ENCODE data around the gene RXFP4.
A peak's percentile ranks its signal among the peaks of the same experiment; 100 is the strongest.

The RXFP4 gene

GRCh38 chr1:155966135-155966534 lies 24.7 kb downstream of the RXFP4 start:
- CTCF ChIA-PET: interaction anchor here (1.1 to 2.9 kb wide), 3 partner anchors 9 to 23 kb away, joined by 4 to 10 read pairs (median 5); no protein-coding TSS in a partner anchor
- TF ChIP-seq, protein P1, sequence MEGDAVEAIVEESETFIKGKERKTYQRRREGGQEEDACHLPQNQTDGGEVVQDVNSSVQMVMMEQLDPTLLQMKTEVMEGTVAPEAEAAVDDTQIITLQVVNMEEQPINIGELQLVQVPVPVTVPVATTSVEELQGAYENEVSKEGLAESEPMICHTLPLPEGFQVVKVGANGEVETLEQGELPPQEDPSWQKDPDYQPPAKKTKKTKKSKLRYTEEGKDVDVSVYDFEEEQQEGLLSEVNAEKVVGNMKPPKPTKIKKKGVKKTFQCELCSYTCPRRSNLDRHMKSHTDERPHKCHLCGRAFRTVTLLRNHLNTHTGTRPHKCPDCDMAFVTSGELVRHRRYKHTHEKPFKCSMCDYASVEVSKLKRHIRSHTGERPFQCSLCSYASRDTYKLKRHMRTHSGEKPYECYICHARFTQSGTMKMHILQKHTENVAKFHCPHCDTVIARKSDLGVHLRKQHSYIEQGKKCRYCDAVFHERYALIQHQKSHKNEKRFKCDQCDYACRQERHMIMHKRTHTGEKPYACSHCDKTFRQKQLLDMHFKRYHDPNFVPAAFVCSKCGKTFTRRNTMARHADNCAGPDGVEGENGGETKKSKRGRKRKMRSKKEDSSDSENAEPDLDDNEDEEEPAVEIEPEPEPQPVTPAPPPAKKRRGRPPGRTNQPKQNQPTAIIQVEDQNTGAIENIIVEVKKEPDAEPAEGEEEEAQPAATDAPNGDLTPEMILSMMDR (IDR thresholded peaks at IDR 0.05; ENCODE audit: insufficient read depth, low read length, missing control alignments): no peak
- POLR2A ChIA-PET: interaction anchor here (4.6 kb wide), 1 partner anchor 11 kb away, joined by 29 read pairs; the partner anchor contains the start of gene ARHGEF2
- no peak for DNase-seq (ENCODE audit: low read depth, low spot score)
- no peak overlapping the region for H3K4me3 ChIP-seq (ENCODE audit: low read depth, low read length)

GRCh38 chr1:155966750-155967149 lies 25.3 kb downstream of the RXFP4 start:
- ChIA-PET CTCF (interaction anchor here (1.1 to 4.0 kb wide), 4 partner anchors 9 to 23 kb away, joined by 5 to 24 read pairs (median 8); partner anchors contain the start of gene ARHGEF2), POLR2A (interaction anchor here (1.5 to 4.6 kb wide), 2 partner anchors 11 to 12 kb away, joined by 4 to 29 read pairs; partner anchors contain the start of gene ARHGEF2)
- no peak overlapping the region for H3K4me3 ChIP-seq (ENCODE audit: low read depth, low read length)
- DNase-seq (ENCODE audit: low read depth, low spot score): no peak
- TF ChIP-seq, protein P1 (IDR thresholded peaks at IDR 0.05; ENCODE audit: insufficient read depth, low read length, missing control alignments): no peak

GRCh38 chr1:155967341-155968050 lies 26.1 kb downstream of the RXFP4 start:
- TF ChIP-seq, protein P1 (IDR thresholded peaks at IDR 0.05; ENCODE audit: insufficient read depth, low read length, missing control alignments): no peak
- H3K4me3 ChIP-seq (ENCODE audit: low read depth, low read length): no peak overlapping the region
- POLR2A ChIA-PET: interaction anchor here (0.7 to 4.6 kb wide), 6 partner anchors 10 to 37 kb away, joined by 3 to 29 read pairs (median 4); partner anchors contain the start of gene ARHGEF2
- no peak for DNase-seq (ENCODE audit: low read depth, low spot score)
- CTCF ChIA-PET: interaction anchor here (1.1 to 4.0 kb wide), 5 partner anchors 10 to 22 kb away, joined by 3 to 24 read pairs (median 6); partner anchors contain the start of gene ARHGEF2

GRCh38 chr1:155968051-155968400 lies 26.6 kb downstream of the RXFP4 start:
- no peak for DNase-seq (ENCODE audit: low read depth, low spot score)
- ChIA-PET POLR2A (interaction anchor here (0.7 to 4.6 kb wide), 6 partner anchors 9 to 37 kb away, joined by 3 to 29 read pairs (median 4); partner anchors contain the start of gene ARHGEF2), CTCF (interaction anchor here (1.1 to 4.0 kb wide), 5 partner anchors 10 to 30 kb away, joined by 3 to 24 read pairs (median 6); partner anchors contain the start of gene ARHGEF2)
- TF ChIP-seq, protein P1 (IDR thresholded peaks at IDR 0.05; ENCODE audit: insufficient read depth, low read length, missing control alignments): no peak
- no peak overlapping the region for H3K4me3 ChIP-seq (ENCODE audit: low read depth, low read length)

DNA sequence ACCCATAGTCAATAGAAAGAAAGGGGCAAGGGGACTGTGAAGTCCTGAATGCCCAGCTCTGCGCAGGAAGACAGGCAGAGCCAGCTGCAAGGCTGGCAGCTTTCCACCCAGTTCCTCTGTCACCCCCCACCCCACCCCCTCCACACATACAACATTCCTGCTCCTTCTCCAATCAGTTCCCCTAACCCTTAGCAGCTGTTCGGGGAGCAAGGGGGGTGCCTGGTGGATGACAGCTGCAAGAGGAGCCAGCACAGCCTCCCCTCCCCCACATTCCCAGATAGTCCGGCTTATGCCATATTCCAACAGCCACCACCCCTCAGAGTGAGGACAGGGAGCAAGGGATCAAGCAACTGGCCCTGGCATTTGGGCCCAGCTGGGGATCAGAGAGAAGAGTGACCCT lies 27.2 kb downstream of the RXFP4 start:
- CTCF ChIA-PET: interaction anchor here (1.7 to 4.0 kb wide), 3 partner anchors 9 to 30 kb away, joined by 5 to 24 read pairs (median 6); partner anchors contain the start of gene ARHGEF2
- POLR2A ChIA-PET: interaction anchor here (0.6 to 4.6 kb wide), 3 partner anchors 9 to 35 kb away, joined by 4 to 29 read pairs (median 5); partner anchors contain the start of gene ARHGEF2
- TF ChIP-seq, protein P1 (IDR thresholded peaks at IDR 0.05; ENCODE audit: insufficient read depth, low read length, missing control alignments): no peak
- DNase-seq (ENCODE audit: low read depth, low spot score): no peak
- no peak overlapping the region for H3K4me3 ChIP-seq (ENCODE audit: low read depth, low read length)

DNA sequence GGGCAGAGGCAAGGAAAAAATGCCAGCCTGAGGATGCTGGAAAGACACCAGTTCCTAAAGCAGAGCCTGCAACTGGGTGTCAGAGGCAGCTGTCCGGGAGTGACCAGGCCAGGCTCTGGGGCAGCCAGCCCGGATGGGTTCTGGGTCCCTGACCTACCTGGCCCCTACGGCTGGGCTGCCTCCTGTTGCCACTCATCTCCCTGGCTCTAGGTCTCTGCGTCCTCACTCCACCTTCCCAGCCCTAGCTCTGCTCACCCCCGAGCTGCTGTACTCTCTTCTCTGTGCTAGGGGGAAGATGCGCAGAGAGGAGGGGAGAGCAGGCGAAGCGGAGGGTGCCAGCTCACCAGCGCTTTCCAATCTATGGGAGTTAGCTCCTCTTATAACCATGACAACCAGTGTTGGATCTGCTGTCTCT lies 27.9 kb downstream of the RXFP4 start:
- H3K4me3 ChIP-seq (ENCODE audit: low read depth, low read length): peak overlapping the region; percentile 8; the same call in 1 of the 2 replicates
- DNase-seq (ENCODE audit: low read depth, low spot score): no peak
- CTCF ChIA-PET: interaction anchor here (1.0 to 4.0 kb wide), 3 partner anchors 8 to 31 kb away, joined by 3 to 24 read pairs (median 5); partner anchors contain the start of gene ARHGEF2
- POLR2A ChIA-PET: interaction anchor here (0.6 to 4.6 kb wide), 3 partner anchors 8 to 35 kb away, joined by 3 to 29 read pairs (median 4); partner anchors contain the start of gene ARHGEF2
- TF ChIP-seq, protein P1 (IDR thresholded peaks at IDR 0.05; ENCODE audit: insufficient read depth, low read length, missing control alignments): no peak

Measured in AG04449 (cell line).